ENCODE results near the gene USP1.

- TF ChIP-seq CTCF (conservative IDR thresholded peaks at IDR 0.05 in 1 of 2, IDR thresholded peaks at IDR 0.05 in 1 of 2; ENCODE audit: extremely low read depth in 1 of 2, insufficient read depth in 1 of 2, low read depth in 1 of 2, low read length in 2 of 2) (no peak), EZH2 (IDR thresholded peaks at IDR 0.05; ENCODE audit: borderline replicate concordance, low read length) (no peak)
These were observed 46.8 kb upstream of the USP1 start for GRCh38 chr1:62390071-62390470.
